Glutamatergic neuron (in vitro differentiated cells): Measurements from ENCODE around the gene ZNF532. TPM values are rescaled to one million over a fixed set of nuclear protein-coding genes. Genes with fewer than 3 reads are reported as not detected.

Source experiments
- DNase-seq: peaks from one replicate; pipeline ENCODE4 v3.0.0; 2022
- H3K27ac Mint-ChIP-seq: one replicate; pipeline ENCODE4 v1.8.0; 2020; ENCODE audit warnings: mild to moderate bottlenecking, mixed read lengths, inconsistent platforms; ENCODE audit not compliant: unreplicated experiment
- H3K27me3 Mint-ChIP-seq: one replicate; pipeline ENCODE4 v1.8.0; 2020; ENCODE audit warnings: mild to moderate bottlenecking, moderate library complexity, mixed read lengths, inconsistent platforms; ENCODE audit not compliant: unreplicated experiment
- H3K36me3 Mint-ChIP-seq: one replicate; pipeline ENCODE4 v1.8.0; 2020; ENCODE audit warnings: mild to moderate bottlenecking, mixed read lengths, inconsistent platforms; ENCODE audit not compliant: unreplicated experiment
- H3K4me1 Mint-ChIP-seq: one replicate; pipeline ENCODE4 v1.8.0; 2020; ENCODE audit warnings: mild to moderate bottlenecking, low read depth, mixed read lengths, inconsistent platforms; ENCODE audit not compliant: unreplicated experiment
- H3K4me3 Mint-ChIP-seq: one replicate; pipeline ENCODE4 v1.8.0; 2020; ENCODE audit warnings: mild to moderate bottlenecking, mixed read lengths, inconsistent platforms; ENCODE audit not compliant: unreplicated experiment
- H3K9me3 Mint-ChIP-seq: one replicate; pipeline ENCODE4 v1.8.0; 2020; ENCODE audit warnings: mild to moderate bottlenecking, moderate library complexity, mixed read lengths, inconsistent platforms; ENCODE audit not compliant: unreplicated experiment
- CTCF ChIP-seq: fragments of 200-600 bp; sonication (generic); IDR thresholded peaks from one replicate; pipeline ENCODE4 v1.5.0; 2021; ENCODE audit not compliant: partially characterized antibody, unreplicated experiment
- total RNA-seq: library from RNA; stranded (reverse); fragmentation: NEBNext Ultra II Directional; extraction: Animal tissue kit (Norgen Biotek cat#: 25700); gene quantifications from one replicate; pipeline ENCODE4 v1.2.1, GENCODE V29; 2021; ENCODE audit not compliant: unreplicated experiment

ZNF532 gene
- total RNA-seq, 1 donor from 2014 or later, result 217 TPM

- H3K27ac Mint-ChIP-seq, result peak overlapping the region; percentile 26
- no peak overlapping the region for H3K4me3 Mint-ChIP-seq
- H3K36me3 Mint-ChIP-seq, result peaks cover 6% of the 10 kb centered on the region
- DNase-seq, result no peak
- peaks cover 8% of the 10 kb centered on the region for H3K9me3 Mint-ChIP-seq
- no peaks in the 10 kb centered on the region for H3K27me3 Mint-ChIP-seq
- TF ChIP-seq CTCF, result no peak
- H3K4me1 Mint-ChIP-seq, result peaks cover 10% of the 10 kb centered on the region
Observed at GRCh38 chr18:58983260-58984155, 118.8 kb downstream of the ZNF532 start.

GRCh38 chr18:58988600-58988999 is 123.9 kb downstream of the ZNF532 start:
- no peak for TF ChIP-seq CTCF
- H3K36me3 Mint-ChIP-seq, result peaks cover 22% of the 10 kb centered on the region
- H3K9me3 Mint-ChIP-seq, result peaks cover 8% of the 10 kb centered on the region
- no peak overlapping the region for H3K4me3 Mint-ChIP-seq
- no peak for DNase-seq
- H3K4me1 Mint-ChIP-seq, result no peaks in the 10 kb centered on the region
- peaks cover 3% of the 10 kb centered on the region for H3K27me3 Mint-ChIP-seq
- no peak overlapping the region for H3K27ac Mint-ChIP-seq

- Mint-ChIP-seq H3K4me1 (no peaks in the 10 kb centered on the region), H3K27ac (no peak overlapping the region), H3K36me3 (peaks cover 22% of the 10 kb centered on the region), H3K27me3 (peaks cover 3% of the 10 kb centered on the region), H3K9me3 (peaks cover 5% of the 10 kb centered on the region), H3K4me3 (no peak overlapping the region)
- DNase-seq, result no peak
- TF ChIP-seq CTCF, result no peak
Observed at GRCh38 chr18:58989184-58989759, 124.6 kb downstream of the ZNF532 start.

GRCh38 chr18:58990720-58991119 is 126.0 kb downstream of the ZNF532 start:
- no peak for DNase-seq
- TF ChIP-seq CTCF, result no peak
- Mint-ChIP-seq H3K27me3 (peaks cover 3% of the 10 kb centered on the region), H3K4me3 (no peak overlapping the region), H3K36me3 (peaks cover 22% of the 10 kb centered on the region), H3K27ac (no peak overlapping the region), H3K4me1 (no peaks in the 10 kb centered on the region), H3K9me3 (peaks cover 5% of the 10 kb centered on the region)

GRCh38 chr18:58991167-58991798 is 126.6 kb downstream of the ZNF532 start:
- Mint-ChIP-seq H3K4me1 (peaks cover 3% of the 10 kb centered on the region), H3K4me3 (no peak overlapping the region), H3K27me3 (peaks cover 3% of the 10 kb centered on the region), H3K27ac (no peak overlapping the region), H3K36me3 (peaks cover 22% of the 10 kb centered on the region), H3K9me3 (peaks cover 5% of the 10 kb centered on the region)
- no peak for DNase-seq
- no peak for TF ChIP-seq CTCF
